Esophagus squamous epithelium (tissue), 4 donors: Measurements from ENCODE around the gene PGLYRP4.

Experiments
- CTCF ChIP-seq, 6 experiments: fragments of 450-650 bp in 4 of 6; fragments of 200-600 bp in 2 of 6; sonication (generic) in 2 of 6; IDR thresholded peaks; one replicate each; pipeline ENCODE4 v1.5.1; 2016 to 2019; ENCODE audit warnings: antibody characterized with exemption in 6 of 6, mild to moderate bottlenecking in 4 of 6, moderate library complexity in 4 of 6
- POLR2A ChIP-seq, 4 donors: fragments of 450-650 bp; IDR thresholded peaks; one replicate each; pipeline ENCODE4 v1.6.1; 2017; ENCODE audit warnings: antibody characterized with exemption in 4 of 4, mild to moderate bottlenecking in 4 of 4, moderate library complexity in 3 of 4

- TF ChIP-seq CTCF (IDR thresholded peaks at IDR 0.05) (no peak), POLR2A (IDR thresholded peaks at IDR 0.05) (no peak)
Measured at GRCh38 chr1:153370146-153370545, 21.5 kb upstream of the PGLYRP4 start.
